NCI-H1417 treated with DMSO at 0.1 percent for 48 hours (cell line): ENCODE measurements around the gene GALNT16.
"Not testable (repeated sequence)": the region's sequence is repeated elsewhere in the genome, so short reads cannot be mapped to it uniquely, and the experiment has no call there.

ENCODE experiments used
- DNase-seq: peaks from one replicate; lab custom pipeline; 2025; lab: John Stamatoyannopoulos, UW

Gene GALNT16

DNA sequence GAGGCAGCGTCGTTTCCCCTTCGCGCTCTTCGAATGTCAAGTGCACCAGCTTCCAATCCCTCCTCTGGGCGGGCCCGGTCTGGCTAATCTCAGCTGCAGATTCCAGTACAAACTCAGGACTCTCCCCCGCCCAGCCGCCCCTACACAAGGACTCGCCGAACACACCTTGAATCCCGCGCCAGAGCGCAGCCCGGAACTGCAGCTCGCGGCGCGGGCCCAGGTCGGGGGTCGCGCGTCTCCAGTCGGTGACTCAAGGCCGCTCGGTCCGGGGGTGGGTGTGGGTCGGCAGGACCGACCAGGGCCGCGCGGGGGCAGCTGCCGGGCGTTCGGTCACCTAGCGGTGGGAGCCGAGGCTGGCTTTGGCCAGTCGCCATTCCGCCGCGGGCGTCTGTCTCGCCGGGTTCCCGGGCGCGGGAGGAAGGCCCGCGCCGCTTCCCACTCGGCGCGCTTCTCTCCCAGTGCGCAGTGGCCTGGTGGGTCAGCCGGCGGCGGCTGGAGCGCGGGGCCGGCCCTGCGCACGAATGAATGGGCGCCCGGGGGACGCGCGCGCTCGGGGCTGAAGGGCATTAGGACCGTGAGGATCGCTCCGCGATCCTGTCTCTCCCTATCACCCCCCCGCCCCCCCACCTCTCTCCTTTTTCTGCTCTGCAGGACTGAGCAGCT is at the start of gene GALNT16:
TSS of gene GALNT16 (plus strand) at position 632 of the 663 bp plus-strand sequence. CDS start 133 bp downstream, outside the sequence.
- DNase-seq, result peak; percentile 14

DNA sequence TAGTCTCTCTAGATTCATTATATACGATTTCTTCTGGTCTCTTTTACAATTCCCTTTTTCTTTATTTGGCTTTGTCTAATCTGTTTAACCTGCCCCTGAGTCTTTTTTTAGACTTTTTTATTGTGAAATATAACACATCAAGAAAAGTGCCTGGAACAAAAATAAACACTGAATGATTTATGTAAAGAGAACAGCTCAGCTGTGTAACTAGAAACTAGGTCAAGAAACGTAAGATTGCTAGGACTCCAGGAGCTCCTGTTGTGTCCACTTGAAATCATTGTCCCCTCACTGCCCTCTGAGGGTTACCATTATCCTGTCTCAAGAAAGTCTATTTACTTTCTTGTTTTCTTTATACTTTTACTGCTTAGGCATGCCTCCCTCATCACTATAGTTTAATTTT is 45.6 kb upstream of the GALNT16 start:
- no peak for DNase-seq

DNA sequence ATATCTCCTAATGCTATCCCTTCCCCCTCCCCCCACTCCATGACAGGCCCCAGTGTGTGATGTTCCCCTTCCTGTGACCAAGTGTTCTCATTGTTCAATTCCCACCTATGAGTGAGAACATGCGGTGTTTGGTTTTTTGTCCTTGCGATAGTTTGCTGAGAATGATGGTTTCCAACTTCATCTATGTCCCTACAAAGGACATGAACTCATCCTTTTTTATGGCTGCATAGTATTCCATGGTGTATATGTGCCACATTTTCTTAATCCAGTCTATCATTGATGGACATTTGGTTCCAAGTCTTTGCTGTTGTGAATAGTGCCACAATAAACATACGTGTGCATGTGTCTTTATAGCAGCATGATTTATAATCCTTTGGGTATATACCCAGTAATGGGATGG is 42.3 kb upstream of the GALNT16 start:
- not testable (repeated sequence) for DNase-seq

DNA sequence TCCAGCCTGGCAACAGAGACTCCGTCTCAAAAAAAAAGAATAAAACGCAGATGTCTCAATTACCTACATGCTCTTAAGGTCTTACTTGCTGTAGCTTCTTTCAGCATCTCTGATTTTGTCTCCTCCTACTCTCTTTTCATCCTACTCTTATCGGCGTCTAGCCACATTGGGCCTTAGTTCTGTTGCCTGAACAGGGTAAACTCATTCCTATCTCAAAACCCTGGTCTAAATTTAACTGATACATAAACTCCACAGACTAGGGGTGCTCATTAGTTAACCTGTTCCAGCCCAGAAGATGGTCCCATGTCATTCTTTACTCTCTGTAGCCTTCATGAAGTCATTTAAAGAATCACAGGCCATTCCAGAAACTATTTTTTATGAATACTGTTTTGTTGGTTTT is 35.0 kb upstream of the GALNT16 start:
- DNase-seq, result no peak

DNA sequence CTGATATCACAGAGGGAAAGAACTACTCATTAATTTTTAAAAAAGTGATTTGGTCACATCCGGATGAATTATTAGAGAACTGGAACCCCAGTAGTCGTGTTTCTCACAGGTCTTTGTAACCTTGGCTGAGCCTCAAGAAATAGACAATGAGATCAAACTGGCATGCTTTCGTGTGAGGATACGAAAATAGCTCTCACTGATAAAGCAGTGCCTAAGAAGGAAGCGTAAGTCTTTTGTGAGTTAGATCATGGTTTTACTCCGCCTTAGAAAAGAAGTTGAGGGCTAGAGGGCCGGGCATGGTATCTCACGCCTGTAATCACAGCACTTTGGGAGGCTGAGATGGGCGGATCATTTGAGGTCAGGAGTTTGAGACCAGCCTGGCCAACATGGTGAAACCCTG is 33.8 kb upstream of the GALNT16 start:
- no peak for DNase-seq

DNA sequence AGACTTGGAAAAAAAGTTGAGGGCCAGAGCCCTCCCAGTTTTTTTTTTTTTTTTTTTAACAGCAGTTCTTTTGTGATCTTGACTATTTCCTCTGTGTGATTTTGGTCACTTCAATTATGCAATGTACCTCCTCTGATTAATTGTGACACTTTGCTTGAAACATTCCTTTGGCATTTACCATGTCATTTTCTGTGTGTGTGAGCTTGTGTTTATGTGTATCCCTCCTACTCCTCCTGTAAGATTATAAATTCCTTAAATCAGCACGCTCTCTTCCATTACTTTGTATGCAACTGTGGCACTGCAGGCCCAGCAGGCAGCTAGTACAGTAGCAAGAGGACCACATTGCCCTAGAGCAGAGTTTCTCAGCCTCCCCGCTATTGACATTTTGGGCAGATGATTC is 33.2 kb upstream of the GALNT16 start:
- no peak for DNase-seq

DNA sequence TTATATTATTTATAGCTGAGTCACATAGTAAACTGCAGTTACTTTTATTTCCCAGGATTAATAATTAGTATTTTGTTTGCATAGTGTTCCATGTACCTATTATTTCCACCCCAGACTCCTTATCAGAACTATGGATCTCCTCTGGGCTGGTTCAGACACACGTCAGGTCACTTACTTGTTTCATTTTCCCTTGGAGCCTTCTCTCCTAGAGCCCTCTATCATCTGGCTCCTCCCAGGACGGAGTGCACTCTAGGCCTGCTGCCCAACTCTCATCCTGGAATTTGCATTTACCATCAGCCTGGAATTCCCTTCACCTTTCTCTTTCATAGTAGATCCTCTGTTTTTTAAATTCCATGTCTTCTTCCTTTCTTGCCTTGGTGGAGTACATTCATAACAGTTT is 28.5 kb upstream of the GALNT16 start:
- no peak for DNase-seq

DNA sequence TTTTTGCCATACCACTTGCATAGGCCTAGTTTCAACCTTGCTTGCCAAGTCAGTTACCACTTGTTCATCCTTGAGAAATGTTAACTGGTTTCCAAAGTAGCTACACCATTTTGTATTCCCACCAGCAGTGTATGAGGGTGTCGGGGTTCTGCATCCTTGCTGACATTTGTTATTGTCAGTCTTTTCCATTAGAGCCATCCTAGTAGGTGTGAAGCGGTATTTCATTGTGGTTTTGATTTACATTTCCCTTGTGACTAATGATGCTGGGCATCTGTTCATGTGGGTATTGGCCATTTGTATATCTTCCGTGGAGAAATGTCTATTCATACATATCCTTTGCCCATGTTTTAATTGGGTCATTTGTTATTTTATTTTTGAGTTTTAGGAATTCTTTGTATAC is 27.6 kb upstream of the GALNT16 start:
- no peak for DNase-seq

DNA sequence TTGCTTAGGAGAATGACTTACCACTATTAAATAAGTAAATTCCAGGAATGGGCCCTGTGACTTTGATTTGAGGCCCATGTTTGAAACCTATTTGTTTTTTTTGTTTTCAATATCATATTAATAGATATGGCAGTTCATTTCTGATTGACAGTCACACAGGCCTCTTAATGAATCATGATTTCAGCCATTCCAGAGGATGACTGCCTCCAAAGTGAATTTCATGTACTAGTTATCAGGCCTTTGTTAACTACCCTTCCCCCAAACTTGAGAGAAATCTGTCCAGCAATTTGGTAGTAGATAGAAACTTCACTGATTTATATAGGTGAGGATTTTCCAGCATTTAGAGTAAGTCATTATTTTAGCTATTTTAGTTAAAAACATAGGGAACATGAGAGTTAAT is 25.9 kb upstream of the GALNT16 start:
- no peak for DNase-seq

DNA sequence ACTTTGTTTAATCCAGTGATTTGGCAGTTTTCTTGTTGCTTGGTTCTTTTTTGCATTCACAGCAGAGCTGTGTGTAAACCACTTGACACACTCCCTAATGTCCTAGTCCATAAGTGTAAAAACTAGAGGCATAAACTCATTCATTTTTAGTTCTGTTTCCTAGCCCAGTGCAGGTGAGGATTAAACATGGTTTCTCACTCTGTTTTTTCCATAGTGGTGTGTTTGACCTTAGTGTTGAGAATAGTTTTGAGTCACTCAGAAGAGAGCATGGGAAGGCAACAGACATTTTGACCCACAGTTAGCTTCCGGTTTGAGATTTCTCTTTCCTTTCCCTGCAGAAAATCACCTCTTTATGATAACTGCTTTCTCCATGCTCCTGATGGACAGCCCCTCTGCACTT is 24.2 kb upstream of the GALNT16 start:
- DNase-seq, result no peak

DNA sequence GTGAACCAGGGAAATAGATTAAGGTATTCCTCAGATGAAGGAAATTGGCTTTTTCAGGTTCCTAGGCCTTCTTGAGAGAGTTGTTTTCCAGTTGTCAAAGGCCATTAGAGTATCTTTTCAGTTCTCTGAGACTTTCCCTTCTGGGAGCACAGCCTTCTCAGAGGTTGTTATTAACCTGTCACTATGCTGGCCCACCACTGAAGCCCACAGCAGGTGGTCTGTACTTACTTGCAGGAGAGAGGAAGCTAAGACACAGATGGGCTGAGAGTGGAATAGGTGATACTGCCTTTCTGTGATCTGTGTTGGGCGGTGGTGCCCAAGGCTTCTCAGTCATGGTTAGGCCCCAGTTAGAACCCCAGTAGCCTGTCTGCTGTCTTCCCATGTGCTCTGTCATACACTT is 22.8 kb upstream of the GALNT16 start:
- DNase-seq, result no peak

DNA sequence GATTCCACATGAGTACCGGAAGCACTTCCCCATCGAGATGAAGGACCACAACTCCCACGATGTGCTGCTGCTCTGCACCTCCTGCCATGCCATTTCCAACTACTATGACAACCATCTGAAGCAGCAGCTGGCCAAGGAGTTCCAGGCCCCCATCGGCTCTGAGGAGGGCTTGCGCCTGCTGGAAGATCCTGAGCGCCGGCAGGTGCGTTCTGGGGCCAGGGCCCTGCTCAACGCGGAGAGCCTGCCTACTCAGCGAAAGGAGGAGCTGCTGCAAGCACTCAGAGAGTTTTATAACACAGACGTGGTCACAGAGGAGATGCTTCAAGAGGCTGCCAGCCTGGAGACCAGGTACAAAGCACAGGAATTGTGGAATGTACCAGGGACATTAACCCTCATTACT is 22.4 kb upstream of the GALNT16 start:
- DNase-seq, result no peak

DNA sequence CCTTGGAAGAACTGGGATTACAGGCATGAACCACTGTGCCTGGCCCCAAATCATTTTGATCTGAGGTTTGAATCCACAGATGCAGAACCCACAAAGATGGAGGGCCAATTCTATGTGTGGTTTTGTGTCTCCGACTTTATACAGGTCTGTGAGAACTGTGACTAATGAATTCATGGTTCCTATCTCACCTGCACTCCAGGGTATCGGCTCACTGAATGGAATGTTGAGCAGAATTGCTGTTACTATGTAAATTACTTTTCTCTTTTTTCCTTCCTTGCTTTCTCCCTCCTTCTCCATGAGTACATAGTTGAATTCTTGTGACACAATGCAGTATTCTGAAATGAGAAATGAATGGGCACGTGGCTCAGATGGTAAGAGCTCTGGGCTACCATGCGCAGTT is 21.1 kb upstream of the GALNT16 start:
- no peak for DNase-seq

DNA sequence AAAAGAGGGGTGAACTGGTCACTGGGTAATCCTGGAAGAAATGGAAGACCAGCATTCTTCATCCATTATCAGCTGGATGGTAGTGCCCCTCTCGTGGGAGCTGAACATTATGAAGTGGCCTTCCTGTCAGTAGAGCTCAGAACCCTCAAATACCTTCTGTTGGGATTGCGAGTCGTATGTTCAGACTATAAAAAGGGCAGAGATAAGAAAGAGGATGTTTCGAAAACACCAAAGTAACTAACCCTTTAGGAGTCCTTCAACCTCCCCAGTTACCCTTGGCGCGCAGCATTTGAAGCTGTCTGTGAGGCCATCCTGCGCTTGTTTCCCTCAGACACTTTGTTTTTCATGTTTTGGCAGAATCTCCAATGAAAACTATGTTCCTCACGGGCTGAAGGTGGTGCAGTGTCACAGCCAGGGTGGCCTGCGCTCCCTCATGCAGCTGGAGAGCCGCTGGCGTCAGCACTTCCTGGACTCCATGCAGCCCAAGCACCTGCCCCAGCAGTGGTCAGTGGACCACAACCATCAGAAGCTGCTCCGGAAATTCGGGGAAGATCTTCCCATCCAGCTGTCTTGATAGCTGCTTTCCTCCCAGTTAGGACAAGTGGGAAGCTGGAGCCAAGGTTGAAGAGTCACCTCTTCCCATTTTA is 19.3 kb upstream of the GALNT16 start:
- DNase-seq, result no peak

DNA sequence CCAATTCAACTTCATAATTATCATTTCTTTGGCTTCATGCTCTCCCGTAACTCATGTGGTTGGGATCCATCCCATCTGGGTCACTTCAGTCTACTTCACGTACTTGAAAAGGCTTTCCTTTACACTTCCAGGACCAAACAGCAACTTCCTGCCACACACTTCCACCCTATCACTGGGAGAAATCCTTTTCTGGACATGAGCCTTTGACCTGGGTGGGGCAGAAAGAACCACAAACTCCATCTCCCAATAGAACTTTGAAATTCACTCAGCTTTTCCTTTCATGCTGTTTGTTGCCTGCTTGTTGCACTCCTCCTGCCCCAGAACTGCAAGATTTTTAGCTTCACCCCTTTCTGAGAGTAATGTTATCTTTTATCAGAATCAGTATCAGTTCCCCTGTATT is 18.4 kb upstream of the GALNT16 start:
- DNase-seq, result no peak

DNA sequence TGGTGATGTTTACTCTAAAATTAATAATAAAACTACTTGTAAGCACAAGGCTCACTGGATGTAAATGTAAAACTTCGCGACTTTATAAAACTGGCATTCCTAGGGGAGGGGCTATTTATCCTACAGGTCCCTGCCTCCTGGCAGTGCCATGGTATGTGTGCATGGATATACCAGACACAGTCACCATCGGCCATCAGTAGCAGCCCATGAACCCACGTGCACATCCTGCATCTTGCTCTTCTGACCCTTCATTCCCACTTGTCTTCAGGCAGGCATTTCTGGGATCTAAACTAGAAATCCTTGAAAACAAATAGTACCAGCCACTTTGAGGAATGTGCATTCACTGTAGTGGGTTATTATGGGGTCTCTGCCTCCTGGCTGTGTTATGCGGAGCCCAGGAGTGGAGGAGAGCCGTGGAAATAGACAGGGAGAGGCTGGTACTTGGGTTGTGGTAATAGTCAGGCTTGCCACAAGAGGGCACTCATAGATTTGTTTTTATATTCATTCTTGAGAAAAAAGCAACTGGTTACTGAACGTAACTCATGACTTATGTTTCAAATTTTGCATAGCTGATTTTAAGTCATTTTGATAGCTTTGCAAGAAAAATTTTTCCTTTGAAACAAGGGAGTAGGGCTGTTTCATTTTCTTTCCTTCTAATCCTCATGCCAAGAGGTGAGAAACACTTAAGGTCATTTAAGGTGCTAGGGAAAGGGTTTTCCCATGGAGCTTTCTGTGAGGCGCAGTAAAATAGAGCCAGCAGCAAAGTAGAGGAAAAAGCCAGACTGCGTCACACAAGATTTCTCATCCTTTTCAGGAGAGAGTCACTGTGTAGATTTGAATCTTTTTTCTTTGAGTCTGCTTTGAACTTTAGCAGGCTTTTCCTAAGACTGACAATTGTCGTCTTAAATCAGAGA is 17.4 kb upstream of the GALNT16 start:
- DNase-seq, result peak; percentile 22

DNA sequence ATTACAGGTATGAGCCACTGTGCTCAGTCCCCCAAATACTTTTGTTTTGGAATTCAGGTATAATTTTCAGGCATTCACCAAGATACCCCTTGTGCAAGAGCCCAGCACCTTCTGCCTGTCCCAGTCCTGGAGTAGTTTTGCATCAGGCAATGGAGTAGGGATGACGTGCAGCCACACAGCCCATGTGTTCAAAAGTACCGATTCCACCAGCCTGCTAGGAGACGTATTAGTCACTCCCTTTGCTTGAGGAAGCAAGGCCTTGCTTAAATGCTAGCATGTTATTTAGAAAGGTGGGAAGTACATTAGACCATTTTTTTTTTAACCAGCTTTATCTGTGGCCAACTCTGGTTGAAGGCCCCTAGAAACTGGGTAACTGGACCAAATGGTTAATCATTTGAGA is 15.0 kb upstream of the GALNT16 start:
- no peak for DNase-seq

DNA sequence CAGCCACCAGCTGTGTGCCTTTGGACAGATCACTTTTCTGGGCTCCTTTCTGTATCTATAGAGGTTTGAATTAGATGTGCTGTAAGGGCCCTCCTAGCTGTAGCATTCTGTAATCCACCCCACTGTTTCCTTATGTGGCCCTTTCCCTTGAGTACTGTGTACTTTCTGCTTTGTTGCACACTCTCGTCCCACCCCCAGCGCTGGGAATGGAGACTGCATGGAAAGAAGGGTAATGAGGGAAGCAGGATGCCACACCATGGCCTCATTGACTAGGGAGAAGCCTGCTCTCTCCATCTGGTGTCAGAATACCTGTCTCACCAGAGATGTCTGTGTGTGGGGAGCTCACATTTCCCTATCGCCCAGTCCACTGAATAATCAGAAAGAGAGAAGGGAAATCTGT is 13.6 kb upstream of the GALNT16 start:
- DNase-seq, result no peak

DNA sequence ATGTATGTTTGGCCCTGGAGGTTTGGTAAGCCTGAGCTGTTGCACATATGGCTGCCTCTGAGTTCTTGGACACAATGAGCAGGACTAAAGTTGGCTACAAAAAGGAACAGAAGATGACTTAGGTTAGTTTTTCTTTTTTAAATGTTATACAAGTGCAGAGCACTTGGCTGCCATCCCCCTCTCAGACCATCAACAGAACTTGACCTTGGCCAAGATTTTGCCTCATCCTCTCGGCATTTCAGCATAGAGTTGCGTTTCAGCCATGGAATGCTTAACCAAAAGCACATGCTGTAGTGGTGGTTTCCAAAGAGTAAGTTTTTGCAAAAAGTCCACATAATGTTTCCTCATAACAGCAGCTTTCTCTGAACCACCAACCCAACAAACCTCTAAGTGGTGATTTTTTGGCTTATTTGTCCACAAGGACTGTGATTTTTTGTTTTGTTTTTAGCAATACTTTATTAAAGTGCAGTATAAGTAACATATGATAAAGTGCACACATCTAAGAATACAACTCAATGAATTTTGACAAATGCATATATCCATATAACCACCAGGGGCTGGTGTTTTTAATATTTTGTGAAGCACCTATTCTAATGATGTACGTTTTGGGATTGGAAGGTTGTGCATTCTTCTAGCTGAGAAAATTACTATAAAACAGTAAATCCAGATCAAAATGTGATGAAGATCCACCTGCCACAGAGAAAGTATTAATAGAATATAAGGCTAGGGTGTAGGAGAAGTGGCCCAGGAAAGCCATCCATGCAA is 12.1 kb upstream of the GALNT16 start:
- DNase-seq, result no peak

DNA sequence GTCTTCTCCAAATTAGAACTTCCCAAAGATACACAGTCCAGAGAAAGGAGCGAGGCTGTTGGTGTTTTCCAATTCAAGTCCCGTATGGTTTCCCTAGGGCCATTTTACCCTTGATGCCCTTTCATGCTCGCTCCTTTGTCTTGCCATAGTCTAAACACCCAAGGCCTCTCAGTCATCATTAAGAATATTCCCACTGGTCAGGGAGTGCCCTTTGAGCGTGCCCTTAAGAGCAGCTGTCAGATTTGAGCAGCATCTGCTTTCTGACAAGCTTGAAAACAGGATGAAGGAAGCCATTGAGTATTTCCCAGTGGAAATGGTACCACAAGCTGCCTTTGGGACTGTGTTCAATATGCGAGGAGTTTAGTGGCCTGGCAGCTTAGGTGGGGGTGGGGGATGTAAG is 10.4 kb upstream of the GALNT16 start:
- DNase-seq, result no peak

DNA sequence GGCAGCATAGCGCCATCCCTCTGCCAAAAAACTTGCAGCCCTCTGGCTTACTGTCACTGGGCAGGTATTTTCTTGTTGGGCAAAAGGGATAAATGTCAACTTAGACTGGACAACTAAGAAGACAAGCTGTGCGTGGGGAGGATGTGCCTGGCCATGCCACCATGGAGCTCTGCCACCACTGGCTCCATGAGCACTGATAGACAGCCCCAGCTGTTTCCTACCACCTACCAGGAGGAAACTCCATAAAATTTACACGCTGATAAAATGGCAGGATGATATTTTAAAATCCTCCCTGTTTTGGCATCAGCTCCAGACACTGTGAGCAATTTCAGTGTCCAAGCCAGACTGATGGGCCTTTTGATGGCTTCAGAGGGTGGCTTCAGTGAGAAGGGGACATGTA is 7.1 kb upstream of the GALNT16 start:
- no peak for DNase-seq

DNA sequence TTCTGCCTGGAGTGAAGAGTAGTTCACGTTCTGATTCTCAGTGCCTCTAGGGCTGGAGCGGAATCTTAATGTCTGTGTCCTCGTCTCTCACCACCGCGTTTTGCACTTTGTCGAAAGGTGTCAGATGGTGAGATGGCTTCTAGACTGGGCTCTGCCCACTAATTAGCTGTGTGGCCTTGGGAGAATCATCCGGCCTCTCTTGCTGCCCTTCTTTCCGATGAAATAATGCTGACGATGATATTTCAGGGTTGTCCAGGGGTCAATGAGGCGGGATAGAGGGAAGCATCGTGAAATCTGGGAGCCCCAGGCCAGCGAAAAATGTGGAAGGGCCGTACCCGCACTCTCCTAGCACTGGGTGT is 811 bp upstream of the GALNT16 start:
- DNase-seq, result no peak
